Renal cortical epithelial cell (primary cell): ENCODE measurements around the gene DPH7. TPM values are rescaled to one million over a fixed set of nuclear protein-coding genes. Genes with fewer than 3 reads are reported as not detected.
A peak's percentile ranks its signal among the peaks of the same experiment; 100 is the strongest.
"Not testable (repeated sequence)": the region's sequence is repeated elsewhere in the genome, so short reads cannot be mapped to it uniquely, and the experiment has no call there.

ENCODE experiments used
- DNase-seq: peaks from one replicate; pipeline ENCODE4 v3.0.0-alpha.2; 2011; ENCODE audit warnings: low read depth
- total RNA-seq: library from RNA; depleted of rRNA; stranded (reverse); fragments of >200 nt; gene quantifications from 2 replicates; pipeline ENCODE4 v1.2.3, GENCODE V29; 2014

The DPH7 gene
- total RNA-seq, 1 donor from 2014 or later = 29.9 TPM

GRCh38 chr9:137606005-137606621 lies 27.4 kb upstream of the DPH7 start:
- no peak for DNase-seq

GRCh38 chr9:137605121-137606004 lies 26.6 kb upstream of the DPH7 start, which contains the start of gene ARRDC1:
TSS of gene ARRDC1 (plus strand) at chr9:137605686. CDS start at chr9:137605718, 32 bp downstream.
- DNase-seq = peak; percentile 64

- DNase-seq = no peak
These were observed 25.8 kb upstream of the DPH7 start for GRCh38 chr9:137604345-137605086.

- DNase-seq = no peak
These were observed 25.2 kb upstream of the DPH7 start for GRCh38 chr9:137603879-137604278.

- DNase-seq = no peak
These were observed 23.9 kb upstream of the DPH7 start for GRCh38 chr9:137602661-137603060.

GRCh38 chr9:137598943-137599342 lies 20.2 kb upstream of the DPH7 start:
- no peak for DNase-seq

GRCh38 chr9:137596577-137596976 lies 17.9 kb upstream of the DPH7 start:
- not testable (repeated sequence) for DNase-seq

- no peak for DNase-seq
These were observed 14.5 kb upstream of the DPH7 start for GRCh38 chr9:137593176-137593575.

GRCh38 chr9:137592767-137593166 lies 14.0 kb upstream of the DPH7 start:
- DNase-seq = no peak

GRCh38 chr9:137590469-137591383 lies 12.0 kb upstream of the DPH7 start, which contains the start of gene ZMYND19:
TSS of gene ZMYND19 (minus strand) at chr9:137590512. CDS start at chr9:137590263, 249 bp downstream.
- peak; percentile 34 for DNase-seq

- no peak for DNase-seq
These were observed 11.4 kb upstream of the DPH7 start for GRCh38 chr9:137590123-137590468.

- no peak for DNase-seq
These were observed 10.9 kb upstream of the DPH7 start for GRCh38 chr9:137589441-137590122.

- no peak for DNase-seq
These were observed 10.2 kb upstream of the DPH7 start for GRCh38 chr9:137588891-137589290.

- no peak for DNase-seq
These were observed 9.6 kb upstream of the DPH7 start for GRCh38 chr9:137588311-137588710.

- DNase-seq = no peak
These were observed 8.1 kb upstream of the DPH7 start for GRCh38 chr9:137586854-137587253.

GRCh38 chr9:137583957-137584356 lies 5.2 kb upstream of the DPH7 start:
- DNase-seq = no peak

- no peak for DNase-seq
These were observed 4.6 kb upstream of the DPH7 start for GRCh38 chr9:137583347-137583746.

- DNase-seq = no peak
These were observed 3.6 kb upstream of the DPH7 start for GRCh38 chr9:137582286-137582860.

- DNase-seq = no peak
These were observed 2.9 kb upstream of the DPH7 start for GRCh38 chr9:137581361-137582285.
